Femur (tissue), 1 donor: ENCODE data around the gene BEST3.
"Not testable (repeated sequence)": the region's sequence is repeated elsewhere in the genome, so short reads cannot be mapped to it uniquely, and the experiment has no call there.

ENCODE experiments used
- DNase-seq: peaks from one replicate; pipeline ENCODE4 v3.0.0-alpha.2; 2017

Gene BEST3

GRCh38 chr12:69645031-69645430 lies 54.1 kb downstream of the BEST3 start:
- no peak for DNase-seq

GRCh38 chr12:69644511-69644910 lies 54.6 kb downstream of the BEST3 start:
- DNase-seq = no peak

GRCh38 chr12:69642531-69642930 lies 56.6 kb downstream of the BEST3 start:
- DNase-seq = no peak

- no peak for DNase-seq
These were observed 57.6 kb downstream of the BEST3 start for GRCh38 chr12:69641546-69641945.

GRCh38 chr12:69639400-69640016 lies 59.6 kb downstream of the BEST3 start:
- DNase-seq = peak; percentile 58

GRCh38 chr12:69633061-69633460 lies 66.0 kb downstream of the BEST3 start:
- no peak for DNase-seq

GRCh38 chr12:69630191-69630590 lies 68.9 kb downstream of the BEST3 start:
- no peak for DNase-seq

- no peak for DNase-seq
These were observed 71.6 kb downstream of the BEST3 start for GRCh38 chr12:69627501-69627900.

- peak; percentile 50 for DNase-seq
These were observed 75.1 kb downstream of the BEST3 start for GRCh38 chr12:69623970-69624369.

GRCh38 chr12:69621551-69621950 lies 77.6 kb downstream of the BEST3 start:
- no peak for DNase-seq

- DNase-seq = no peak
These were observed 78.2 kb downstream of the BEST3 start for GRCh38 chr12:69620921-69621320.

GRCh38 chr12:69620077-69620476 lies 79.0 kb downstream of the BEST3 start:
- DNase-seq = no peak

GRCh38 chr12:69619050-69619449 lies 80.1 kb downstream of the BEST3 start:
- no peak for DNase-seq

GRCh38 chr12:69616025-69616424 lies 83.1 kb downstream of the BEST3 start:
- no peak for DNase-seq

- no peak for DNase-seq
These were observed 85.8 kb downstream of the BEST3 start for GRCh38 chr12:69613351-69613750.

- DNase-seq = no peak
These were observed 88.4 kb downstream of the BEST3 start, which contains the start of gene LRRC10 for GRCh38 chr12:69610729-69611128. LRRC10 (minus strand) TSS chr12:69610907; CDS start chr12:69610838, 69 bp downstream.

GRCh38 chr12:69610126-69610525 lies 89.0 kb downstream of the BEST3 start:
- no peak for DNase-seq

- no peak for DNase-seq
These were observed 91.0 kb downstream of the BEST3 start for GRCh38 chr12:69608114-69608513.

- DNase-seq = not testable (repeated sequence)
These were observed 94.8 kb downstream of the BEST3 start for GRCh38 chr12:69604275-69604674.
